ENCODE data around the gene ZNF280A. TPM values are rescaled to one million over a fixed set of nuclear protein-coding genes. Genes with fewer than 3 reads are reported as not detected.
"Not testable (repeated sequence)": the region's sequence is repeated elsewhere in the genome, so short reads cannot be mapped to it uniquely, and the experiment has no call there.

ZNF280A gene
- total and polyA plus RNA-seq, 3 experiments from 2014 or later: not detected

DNA sequence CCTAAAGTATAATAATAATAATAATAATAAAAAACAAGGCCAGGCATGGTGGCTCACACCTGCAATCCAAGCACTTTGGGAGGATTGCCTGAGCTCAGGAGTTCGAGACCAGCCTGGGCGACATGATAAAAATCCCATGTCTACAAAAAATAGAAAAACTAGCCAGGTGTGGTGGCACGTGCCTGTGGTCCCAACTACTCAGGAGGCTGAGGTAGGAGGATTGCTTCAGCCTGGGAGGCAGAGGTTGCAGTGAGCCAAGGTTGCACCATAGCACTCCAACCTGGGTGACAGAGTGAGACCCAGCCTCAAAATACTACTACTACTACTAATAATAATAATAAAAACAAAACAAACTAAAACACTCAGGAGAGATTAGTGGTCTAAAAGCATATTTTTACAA, 15.6 kb upstream of the ZNF280A start:
- Mint-ChIP-seq H3K9me3 (no peaks in the 10 kb centered on the region), H3K4me3 (no peak overlapping the region), H3K27me3 (peaks cover 5 to 11% of the 10 kb centered on the region in 2 donors), H3K4me1 (no peaks in the 10 kb centered on the region), H3K27ac (no peak overlapping the region), H3K36me3 (peaks cover 0 to 3% (median 0%) of the 10 kb centered on the region in 3 donors)
- DNase-seq: no peak
- H3K4me1 ChIP-seq (ENCODE audit: insufficient read depth, low read length): no peaks in the 10 kb centered on the region
- no peaks in the 10 kb centered on the region for H3K27me3 ChIP-seq (ENCODE audit: insufficient read depth, low read length, poor library complexity, severe bottlenecking)
- no peak overlapping the region for H3K4me3 ChIP-seq (ENCODE audit: low read length)
- POLR2A ChIA-PET: no interaction called here
- no peaks in the 10 kb centered on the region for H3K9me3 ChIP-seq (ENCODE audit: low read length)
- no peak overlapping the region for H3K27ac ChIP-seq (ENCODE audit: low read depth, low read length)
- H3K36me3 ChIP-seq (ENCODE audit: insufficient read depth, low read length): no peaks in the 10 kb centered on the region
- CTCF ChIA-PET: no interaction called here

- H3K4me1 ChIP-seq (ENCODE audit: insufficient read depth, low read length): no peaks in the 10 kb centered on the region
- Mint-ChIP-seq H3K27ac (no peak overlapping the region), H3K9me3 (no peaks in the 10 kb centered on the region), H3K36me3 (peaks cover 0 to 3% (median 0%) of the 10 kb centered on the region in 3 donors), H3K4me3 (no peak overlapping the region), H3K27me3 (peaks cover 4 to 5% of the 10 kb centered on the region in 2 donors), H3K4me1 (no peaks in the 10 kb centered on the region)
- H3K9me3 ChIP-seq (ENCODE audit: low read length): no peaks in the 10 kb centered on the region
- no peaks in the 10 kb centered on the region for H3K36me3 ChIP-seq (ENCODE audit: insufficient read depth, low read length)
- no peaks in the 10 kb centered on the region for H3K27me3 ChIP-seq (ENCODE audit: insufficient read depth, low read length, poor library complexity, severe bottlenecking)
- ChIA-PET CTCF (interaction anchor here (1.6 kb wide), 1 partner anchor 26 kb away, joined by 4 read pairs; the partner anchor contains the start of gene ZNF280B), POLR2A (no interaction called here)
- no peak for DNase-seq
- H3K27ac ChIP-seq (ENCODE audit: low read depth, low read length): no peak overlapping the region
- H3K4me3 ChIP-seq (ENCODE audit: low read length): no peak overlapping the region
Observed at GRCh38 chr22:22534604-22535415, 14.7 kb upstream of the ZNF280A start.

DNA sequence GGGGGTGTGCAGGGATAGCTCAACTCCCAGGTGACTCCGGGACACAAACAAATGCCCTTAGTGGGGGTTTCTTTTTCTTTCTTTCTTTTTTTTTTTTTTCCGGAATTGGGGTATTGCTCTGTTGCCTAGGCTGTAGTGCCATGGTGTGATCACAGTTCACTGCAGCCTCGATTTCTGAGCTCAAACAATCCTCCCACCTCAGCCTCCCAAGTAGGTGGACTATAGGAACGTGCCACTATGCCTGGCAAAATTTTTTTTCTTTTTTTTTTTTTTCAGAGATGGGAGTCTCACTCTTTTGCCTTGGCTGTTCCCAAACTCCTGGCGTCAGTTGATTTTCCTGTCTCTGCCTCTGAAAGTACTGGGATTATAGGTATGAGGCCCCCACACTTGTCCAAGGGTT, 13.8 kb upstream of the ZNF280A start:
- Histone ChIP-seq H3K9me3 (ENCODE audit: low read length) (no peaks in the 10 kb centered on the region), H3K27me3 (ENCODE audit: insufficient read depth, low read length, poor library complexity, severe bottlenecking) (no peaks in the 10 kb centered on the region), H3K27ac (ENCODE audit: low read depth, low read length) (no peak overlapping the region), H3K4me3 (ENCODE audit: low read length) (no peak overlapping the region), H3K36me3 (ENCODE audit: insufficient read depth, low read length) (no peaks in the 10 kb centered on the region), H3K4me1 (ENCODE audit: insufficient read depth, low read length) (no peaks in the 10 kb centered on the region)
- Mint-ChIP-seq H3K4me3 (no peak overlapping the region), H3K27me3 (peaks cover 6 to 11% of the 10 kb centered on the region in 2 donors), H3K27ac (no peak overlapping the region), H3K36me3 (peaks cover 0 to 3% (median 0%) of the 10 kb centered on the region in 3 donors), H3K9me3 (no peaks in the 10 kb centered on the region), H3K4me1 (no peaks in the 10 kb centered on the region)
- no peak for DNase-seq
- POLR2A ChIA-PET: no interaction called here
- CTCF ChIA-PET: interaction anchor here (0.7 to 1.6 kb wide), 2 partner anchors 25 to 1397 kb away, joined by 3 to 4 read pairs; partner anchors contain the start of gene ZNF280B

GRCh38 chr22:22533417-22533816, 13.3 kb upstream of the ZNF280A start:
- Mint-ChIP-seq H3K27me3 (peaks cover 9 to 11% of the 10 kb centered on the region in 2 donors), H3K9me3 (no peaks in the 10 kb centered on the region), H3K4me1 (no peaks in the 10 kb centered on the region), H3K36me3 (peaks cover 0 to 3% (median 0%) of the 10 kb centered on the region in 3 donors), H3K4me3 (no peak overlapping the region), H3K27ac (no peak overlapping the region)
- CTCF ChIA-PET: no interaction called here
- Histone ChIP-seq H3K27me3 (ENCODE audit: insufficient read depth, low read length, poor library complexity, severe bottlenecking) (no peaks in the 10 kb centered on the region), H3K36me3 (ENCODE audit: insufficient read depth, low read length) (no peaks in the 10 kb centered on the region), H3K9me3 (ENCODE audit: low read length) (no peaks in the 10 kb centered on the region), H3K27ac (ENCODE audit: low read depth, low read length) (no peak overlapping the region), H3K4me3 (ENCODE audit: low read length) (no peak overlapping the region), H3K4me1 (ENCODE audit: insufficient read depth, low read length) (no peaks in the 10 kb centered on the region)
- POLR2A ChIA-PET: no interaction called here
- no peak for DNase-seq

GRCh38 chr22:22532547-22533071, 12.5 kb upstream of the ZNF280A start:
- peaks cover 12 to 17% of the 10 kb centered on the region in 2 donors for H3K27me3 Mint-ChIP-seq
- H3K4me3 ChIP-seq (ENCODE audit: low read length); H3K4me1 Mint-ChIP-seq; H3K9me3 Mint-ChIP-seq; H3K9me3 ChIP-seq (ENCODE audit: low read length); H3K4me3 Mint-ChIP-seq; H3K27ac Mint-ChIP-seq; H3K36me3 Mint-ChIP-seq; DNase-seq; H3K27me3 ChIP-seq (ENCODE audit: insufficient read depth, low read length, poor library complexity, severe bottlenecking); POLR2A ChIA-PET; H3K27ac ChIP-seq (ENCODE audit: low read depth, low read length); H3K4me1 ChIP-seq (ENCODE audit: insufficient read depth, low read length); H3K36me3 ChIP-seq (ENCODE audit: insufficient read depth, low read length): not testable (repeated sequence)
- CTCF ChIA-PET: interaction anchor here (1.0 kb wide), 1 partner anchor 24 kb away, joined by 3 read pairs; the partner anchor contains the start of gene ZNF280B

GRCh38 chr22:22531770-22532546, 11.9 kb upstream of the ZNF280A start:
- POLR2A ChIA-PET: no interaction called here
- no peak overlapping the region for H3K4me3 Mint-ChIP-seq
- no peak overlapping the region for H3K27ac Mint-ChIP-seq
- CTCF ChIA-PET: interaction anchor here (1.0 kb wide), 1 partner anchor 23 kb away, joined by 3 read pairs; the partner anchor contains the start of gene ZNF280B
- Histone ChIP-seq H3K4me1 (ENCODE audit: insufficient read depth, low read length) (no peaks in the 10 kb centered on the region), H3K27me3 (ENCODE audit: insufficient read depth, low read length, poor library complexity, severe bottlenecking) (no peaks in the 10 kb centered on the region), H3K9me3 (ENCODE audit: low read length) (no peaks in the 10 kb centered on the region), H3K27ac (ENCODE audit: low read depth, low read length) (no peak overlapping the region), H3K36me3 (ENCODE audit: insufficient read depth, low read length) (no peaks in the 10 kb centered on the region), H3K4me3 (ENCODE audit: low read length) (no peak overlapping the region)
- peaks cover 14 to 21% of the 10 kb centered on the region in 2 donors for H3K27me3 Mint-ChIP-seq
- no peaks in the 10 kb centered on the region for H3K9me3 Mint-ChIP-seq
- H3K36me3 Mint-ChIP-seq: peaks cover 0 to 3% (median 0%) of the 10 kb centered on the region in 3 donors
- H3K4me1 Mint-ChIP-seq: no peaks in the 10 kb centered on the region
- no peak for DNase-seq

GRCh38 chr22:22528780-22529179, 8.7 kb upstream of the ZNF280A start:
- POLR2A ChIA-PET: no interaction called here
- Mint-ChIP-seq H3K4me3 (no peak overlapping the region), H3K4me1 (no peaks in the 10 kb centered on the region), H3K27me3 (peaks cover 10 to 30% of the 10 kb centered on the region in 2 donors), H3K36me3 (peaks cover 0 to 3% (median 0%) of the 10 kb centered on the region in 3 donors), H3K9me3 (no peaks in the 10 kb centered on the region), H3K27ac (no peak overlapping the region)
- Histone ChIP-seq H3K4me1 (ENCODE audit: insufficient read depth, low read length) (no peaks in the 10 kb centered on the region), H3K4me3 (ENCODE audit: low read length) (no peak overlapping the region), H3K36me3 (ENCODE audit: insufficient read depth, low read length) (no peaks in the 10 kb centered on the region), H3K9me3 (ENCODE audit: low read length) (no peaks in the 10 kb centered on the region), H3K27me3 (ENCODE audit: insufficient read depth, low read length, poor library complexity, severe bottlenecking) (no peaks in the 10 kb centered on the region), H3K27ac (ENCODE audit: low read depth, low read length) (no peak overlapping the region)
- DNase-seq: no peak
- CTCF ChIA-PET: no interaction called here

- Histone ChIP-seq H3K36me3 (ENCODE audit: insufficient read depth, low read length) (no peaks in the 10 kb centered on the region), H3K4me3 (ENCODE audit: low read length) (no peak overlapping the region), H3K9me3 (ENCODE audit: low read length) (no peaks in the 10 kb centered on the region), H3K27ac (ENCODE audit: low read depth, low read length) (no peak overlapping the region), H3K4me1 (ENCODE audit: insufficient read depth, low read length) (no peaks in the 10 kb centered on the region), H3K27me3 (ENCODE audit: insufficient read depth, low read length, poor library complexity, severe bottlenecking) (no peaks in the 10 kb centered on the region)
- Mint-ChIP-seq H3K4me1 (no peaks in the 10 kb centered on the region), H3K4me3 (no peak overlapping the region), H3K27ac (no peak overlapping the region), H3K36me3 (no peaks in the 10 kb centered on the region), H3K27me3 (peaks cover 12 to 33% of the 10 kb centered on the region in 2 donors), H3K9me3 (no peaks in the 10 kb centered on the region)
- no peak for DNase-seq
- ChIA-PET CTCF (interaction anchor here (0.7 kb wide), 1 partner anchor 32 kb away, joined by 3 read pairs; no protein-coding TSS in a partner anchor), POLR2A (no interaction called here)
Observed at GRCh38 chr22:22527312-22527711, 7.2 kb upstream of the ZNF280A start.

All from CD8-positive, alpha-beta memory T cell (primary cell).